ENCODE results near the gene CREG1.

CREG1 gene

DNA sequence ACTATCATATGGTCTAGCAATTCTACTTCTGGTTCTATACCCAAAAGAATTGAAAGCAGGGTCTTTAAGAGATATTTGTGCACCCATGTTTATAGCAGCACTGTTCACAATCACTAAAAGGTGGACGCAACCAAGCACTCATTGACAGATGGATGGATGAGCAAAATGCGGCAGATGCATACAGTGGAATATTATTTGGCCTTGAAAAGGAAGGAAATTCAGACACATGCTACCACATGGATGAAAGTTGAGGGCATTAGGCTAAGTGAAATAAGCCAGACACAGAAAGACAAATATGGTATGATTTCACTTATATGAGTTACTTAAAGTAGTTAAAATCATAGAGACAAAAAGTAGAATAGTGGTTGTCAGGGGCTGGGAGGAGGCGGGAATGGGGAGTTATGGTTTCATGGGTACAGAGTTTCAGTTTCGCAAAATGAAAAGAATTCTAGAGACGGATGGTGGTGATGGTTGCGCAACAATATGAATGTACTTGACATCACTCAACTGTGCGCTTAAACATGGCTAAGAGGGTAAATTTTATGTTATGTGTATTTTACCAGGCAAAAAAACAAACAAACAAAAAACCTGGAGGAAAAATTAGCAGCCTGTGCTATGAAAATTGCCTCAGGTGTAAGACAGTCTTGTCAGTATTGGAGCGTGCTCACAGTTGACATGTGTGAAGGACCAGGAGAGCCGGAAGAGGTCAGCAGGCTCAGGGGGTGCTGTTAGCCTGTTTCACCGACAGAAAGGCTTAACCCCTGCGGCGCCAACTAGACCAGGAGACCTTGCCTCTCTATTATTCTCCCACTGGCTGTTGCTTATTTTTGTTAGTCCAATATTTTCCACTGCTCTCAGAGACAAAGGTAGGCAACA, 61.7 kb downstream of the CREG1 start:
- DNase-seq = no peak
- in situ Hi-C loops (cut with HindIII; ENCODE audit: low pct_ligation_motif_present, low pct_unique_long_range_greater_than_20kb, low sequenced_read_pairs) = no loop called here
